GM21447 (cell line): ENCODE measurements around the gene RHNO1.

Source experiments
- ATAC-seq: cut with Tn5 transposase; IDR thresholded peaks from one replicate; pipeline ENCODE4 v1.9.1; 2021; ENCODE audit not compliant: unreplicated experiment

Gene RHNO1

GRCh38 chr12:2877047-2877952 lies at the start of gene RHNO1, which contains the start of gene FOXM1:
RHNO1 (plus strand) TSS chr12:2877223; CDS start chr12:2885367, 8,144 bp downstream.
FOXM1 (minus strand) TSS chr12:2877174; CDS start chr12:2874478, 2,696 bp downstream.
- peak; percentile 69 for ATAC-seq

- ATAC-seq: no peak
Measured at GRCh38 chr12:2829275-2829674, 47.7 kb upstream of the RHNO1 start.

GRCh38 chr12:2832550-2833127 lies 44.4 kb upstream of the RHNO1 start:
- no peak for ATAC-seq

DNA sequence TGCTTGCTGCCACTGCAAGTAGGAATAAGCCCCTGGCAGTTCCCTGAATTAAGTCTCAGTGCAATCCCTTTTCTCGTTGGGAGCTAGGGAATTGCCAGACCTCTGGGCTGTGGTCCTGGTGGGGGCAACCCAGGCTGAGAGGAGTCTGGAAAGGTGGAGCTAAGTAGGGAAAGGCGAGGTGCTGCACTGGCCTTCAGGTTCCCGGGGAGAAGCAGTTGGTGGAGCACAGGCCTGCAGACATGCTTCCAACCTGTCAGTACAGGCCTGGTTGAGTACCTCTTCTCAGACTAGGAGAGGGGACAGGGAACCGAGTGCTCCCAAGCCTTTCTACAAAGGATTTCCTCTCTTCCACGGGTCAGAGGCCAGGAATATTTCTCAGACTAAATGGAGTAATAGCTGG lies 43.7 kb upstream of the RHNO1 start:
- ATAC-seq: no peak

DNA sequence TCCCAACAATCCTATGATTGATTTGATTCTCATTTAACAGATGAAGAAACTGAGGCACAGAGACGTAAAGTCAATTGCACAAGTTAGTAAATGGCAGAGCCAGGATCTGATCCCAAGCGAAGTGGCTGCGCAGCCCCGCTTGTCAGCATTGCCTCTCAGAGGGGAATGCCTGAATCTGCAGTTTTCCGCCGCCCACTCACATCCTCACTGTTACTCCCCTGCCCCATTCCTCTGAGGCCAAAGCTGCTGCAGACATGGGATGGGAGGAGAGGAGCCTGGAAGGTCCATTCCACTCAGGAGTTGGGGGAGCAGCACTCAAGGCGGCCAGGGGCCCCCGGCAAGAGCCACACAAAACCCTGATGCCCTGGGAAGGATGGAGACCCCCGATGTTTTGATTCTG lies 43.2 kb upstream of the RHNO1 start:
- no peak for ATAC-seq

DNA sequence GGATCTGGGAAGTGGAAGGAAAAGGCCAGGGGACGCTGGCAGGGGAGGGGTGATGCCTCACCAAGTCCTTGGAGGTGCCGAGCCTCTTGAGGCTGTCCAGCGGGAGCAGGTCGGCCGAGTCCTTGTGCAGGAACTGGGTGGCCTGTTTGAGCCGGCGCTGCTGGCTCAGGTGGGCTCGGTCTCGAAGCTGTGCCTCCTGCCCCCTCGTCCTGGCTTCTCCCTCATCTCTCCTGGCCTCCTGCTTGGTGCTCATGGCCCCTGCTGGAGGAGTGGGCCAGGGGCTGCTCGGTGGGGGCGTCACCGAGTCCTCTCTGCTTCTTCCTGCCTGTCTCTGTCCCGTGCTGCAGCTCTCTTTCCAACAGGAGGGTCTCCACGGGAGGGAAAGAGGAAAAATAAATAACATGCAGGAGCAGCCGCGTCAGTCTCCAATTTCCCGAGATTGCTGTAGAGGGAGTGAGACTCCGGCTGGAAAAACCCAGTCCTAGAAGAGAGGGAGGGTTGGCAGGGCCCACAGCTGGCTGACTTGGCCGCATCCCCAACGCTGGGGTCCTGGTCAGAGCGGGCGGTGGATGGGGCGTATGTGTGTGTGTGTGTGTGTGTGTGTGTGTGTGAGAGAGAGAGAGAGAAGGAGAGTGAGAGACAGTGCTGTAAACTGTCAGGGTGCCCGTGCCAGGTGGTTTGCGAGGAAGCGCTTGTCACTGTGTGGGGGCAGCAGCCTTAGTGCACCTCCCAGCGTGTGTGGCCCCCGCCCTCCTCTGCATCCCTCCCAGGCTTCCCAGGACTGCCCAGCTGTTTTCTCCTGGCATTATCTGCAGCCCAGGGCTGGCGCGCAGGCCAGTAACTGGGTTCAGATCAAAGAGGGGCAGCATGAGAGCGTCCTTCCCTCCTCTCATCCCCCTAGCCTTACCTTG lies 42.2 kb upstream of the RHNO1 start, which contains the start of gene NRIP2:
Gene NRIP2, minus strand, starts transcription at position 455 of the 911 bp plus-strand sequence. Its CDS starts 52 bp downstream, at position 403.
- no peak for ATAC-seq

GRCh38 chr12:2835691-2836403 lies 41.2 kb upstream of the RHNO1 start:
- no peak for ATAC-seq

DNA sequence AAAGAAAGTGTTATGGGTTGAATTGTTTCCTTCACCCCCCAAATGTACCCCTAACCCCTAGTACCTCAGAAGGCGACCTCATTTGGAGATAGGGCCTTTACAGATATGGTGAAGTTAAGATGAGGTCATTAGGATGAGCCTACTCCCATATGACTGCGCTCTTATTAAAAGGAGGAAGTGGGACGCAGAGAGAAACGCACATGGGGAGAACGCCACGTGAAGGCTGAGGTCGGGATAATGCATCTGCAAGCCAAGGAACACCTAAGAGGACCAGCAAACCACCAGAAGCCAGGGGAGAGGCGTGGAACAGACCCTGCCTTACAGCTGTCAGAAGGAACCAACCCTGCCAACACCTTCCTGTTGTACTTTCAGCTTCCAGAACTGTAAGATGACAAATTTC lies 40.4 kb upstream of the RHNO1 start:
- ATAC-seq: no peak

GRCh38 chr12:2841056-2841650 lies 35.9 kb upstream of the RHNO1 start:
- ATAC-seq: no peak

GRCh38 chr12:2842948-2843347 lies 34.1 kb upstream of the RHNO1 start:
- no peak for ATAC-seq

DNA sequence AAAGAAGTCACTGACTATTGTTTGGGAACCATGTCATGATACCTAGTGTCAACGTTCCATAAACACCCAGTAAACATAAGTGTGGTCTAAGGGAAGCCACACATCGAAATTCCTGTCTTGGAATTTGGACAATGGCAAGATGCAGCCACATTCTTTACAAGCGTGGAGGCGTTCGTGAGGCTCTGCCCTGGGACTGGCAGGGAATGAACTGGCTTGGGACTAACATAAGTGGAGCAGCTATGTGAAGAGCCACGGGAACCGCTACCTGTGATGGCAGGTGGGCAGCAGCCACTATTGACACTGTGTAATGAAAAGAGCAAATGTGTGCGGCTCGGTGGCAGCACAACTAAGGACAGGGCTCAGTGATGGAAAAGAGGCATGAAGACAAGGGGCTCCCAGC lies 32.2 kb upstream of the RHNO1 start:
- ATAC-seq: no peak

- no peak for ATAC-seq
Measured at GRCh38 chr12:2845280-2845679, 31.7 kb upstream of the RHNO1 start.

DNA sequence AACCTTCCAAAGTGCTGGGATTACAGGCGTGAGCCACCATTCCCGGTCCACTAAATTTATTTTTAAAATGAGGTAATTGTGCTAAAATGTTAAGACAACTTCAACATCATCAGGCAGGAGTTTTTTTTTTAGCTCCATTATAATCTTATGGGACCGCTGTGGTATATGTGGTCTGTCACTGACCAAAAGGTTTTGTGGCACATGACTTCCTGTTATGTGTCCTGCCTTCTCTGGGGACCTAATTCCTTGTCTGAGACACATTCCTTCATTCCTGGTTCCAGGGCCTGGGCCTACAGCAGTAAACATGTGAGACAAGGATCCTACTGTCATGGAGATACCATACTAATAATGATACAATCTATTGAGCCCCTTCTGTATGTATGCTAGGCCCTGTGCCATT lies 25.1 kb upstream of the RHNO1 start:
- no peak for ATAC-seq

DNA sequence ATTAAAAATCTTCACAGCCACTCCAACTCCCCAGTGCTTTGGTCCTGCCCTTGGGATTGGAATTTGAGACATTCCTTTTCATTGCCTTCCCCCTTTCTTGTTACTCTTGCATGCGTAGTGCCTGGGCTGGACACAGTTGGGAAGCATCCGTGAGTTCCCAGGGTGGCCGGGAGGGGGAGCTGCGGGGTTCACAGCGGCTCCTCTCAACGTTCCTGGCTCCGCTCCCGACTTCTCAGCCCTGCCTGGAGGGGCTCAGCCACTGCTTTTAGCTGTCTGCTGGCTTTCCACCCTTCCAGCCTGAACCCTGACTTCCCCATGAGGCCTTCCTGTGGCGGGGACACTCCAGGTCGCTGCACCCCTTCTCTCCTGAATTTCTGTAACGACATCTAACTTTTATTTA lies 23.4 kb upstream of the RHNO1 start:
- no peak for ATAC-seq

DNA sequence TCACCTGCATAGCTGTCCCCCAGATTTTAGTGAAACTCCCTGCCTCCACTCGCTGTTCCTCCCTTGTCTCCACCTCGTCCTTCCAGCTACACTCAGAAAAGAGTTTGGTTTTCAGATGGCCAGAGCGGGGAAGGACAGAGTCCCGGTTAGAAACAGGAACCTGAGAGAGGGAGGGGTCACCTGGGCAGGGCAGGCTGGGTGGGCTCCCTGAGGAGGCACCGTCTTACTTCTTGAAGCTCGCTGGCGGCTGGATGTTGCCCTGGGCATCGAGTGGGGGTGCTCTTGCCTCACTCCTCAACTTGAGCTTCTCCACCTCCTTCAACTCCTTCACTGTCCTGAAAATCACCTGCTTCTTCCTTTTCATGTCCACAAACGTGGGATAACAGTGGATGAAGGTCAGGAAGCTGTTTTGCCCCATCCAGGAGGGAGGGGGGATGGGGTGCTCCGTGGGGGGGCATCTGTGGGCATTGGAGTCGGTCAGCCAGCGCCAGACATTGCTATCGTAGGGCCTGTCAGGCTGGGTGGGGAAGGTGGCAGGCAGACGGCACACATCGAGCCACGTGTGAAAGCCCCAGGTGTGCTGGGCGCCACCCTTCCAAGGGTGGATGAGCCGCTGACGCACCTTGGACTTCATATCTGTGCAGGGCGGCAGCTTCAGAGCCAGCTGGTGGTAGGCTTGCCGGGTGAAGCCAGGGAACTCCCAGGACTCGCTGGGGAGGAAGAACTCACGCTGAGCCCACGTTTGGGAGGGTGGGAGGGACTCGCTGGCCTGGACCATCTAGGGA lies 22.2 kb upstream of the RHNO1 start:
- no peak for ATAC-seq

- no peak for ATAC-seq
Measured at GRCh38 chr12:2855546-2855945, 21.5 kb upstream of the RHNO1 start.

- no peak for ATAC-seq
Measured at GRCh38 chr12:2856051-2856450, 21.0 kb upstream of the RHNO1 start.

GRCh38 chr12:2857021-2857431 lies 20.0 kb upstream of the RHNO1 start, which contains the start of gene TEX52:
TEX52 (minus strand) TSS chr12:2857039; CDS start chr12:2857026, 13 bp downstream.
- no peak for ATAC-seq

- no peak for ATAC-seq
Measured at GRCh38 chr12:2857576-2857975, 19.4 kb upstream of the RHNO1 start.
